Adrenal gland (tissue), 5 donors: ENCODE results near the gene LRP2BP.

Experiments
- CTCF ChIP-seq, 6 experiments: fragments of 450-650 bp in 4 of 6; fragments of 200-600 bp in 2 of 6; sonication (generic) in 1 of 6; IDR thresholded peaks; 1 replicate in 5 of 6; 2 replicates in 1 of 6; pipeline versions ENCODE4 v1.5.1 to v1.8.0; 2016 to 2021; ENCODE audit warnings: antibody characterized with exemption in 6 of 6, mild to moderate bottlenecking in 2 of 6, moderate library complexity in 1 of 6
- POLR2A ChIP-seq, 2 donors: fragments of 450-650 bp; IDR thresholded peaks; one replicate each; pipeline ENCODE4 v1.6.1; 2017; ENCODE audit warnings: antibody characterized with exemption in 2 of 2, mild to moderate bottlenecking in 2 of 2, moderate library complexity in 1 of 2
- donor health status: DM: no; HTN: no; CAD: no.

- TF ChIP-seq CTCF (IDR thresholded peaks at IDR 0.05) (no peak), POLR2A (IDR thresholded peaks at IDR 0.05) (no peak)
Observed at GRCh38 chr4:185435466-185435865, 39.7 kb upstream of the LRP2BP start.
